UCSD-AML1 (cell line): ENCODE measurements around the gene UBAC2.

ENCODE experiments used
- DNase-seq: peaks from one replicate; lab custom pipeline; 2025; ENCODE audit not compliant: unreplicated experiment; lab: John Stamatoyannopoulos, UW

Gene UBAC2

GRCh38 chr13:99200432-99201167 lies at the start of gene UBAC2:
Gene UBAC2, plus strand, starts transcription at chr13:99200854. Its CDS starts 55 bp downstream, at chr13:99200909.
- peak; percentile 98 for DNase-seq

GRCh38 chr13:99151516-99151915 lies 49.1 kb upstream of the UBAC2 start:
- DNase-seq, result no peak

- no peak for DNase-seq
Measured at GRCh38 chr13:99153219-99153618, 47.4 kb upstream of the UBAC2 start.

GRCh38 chr13:99154064-99154463 lies 46.6 kb upstream of the UBAC2 start:
- no peak for DNase-seq

GRCh38 chr13:99155821-99156220 lies 44.8 kb upstream of the UBAC2 start:
- no peak for DNase-seq

GRCh38 chr13:99157046-99157445 lies 43.6 kb upstream of the UBAC2 start:
- DNase-seq, result no peak

- no peak for DNase-seq
Measured at GRCh38 chr13:99158846-99159245, 41.8 kb upstream of the UBAC2 start.

GRCh38 chr13:99159331-99160061 lies 41.2 kb upstream of the UBAC2 start:
- no peak for DNase-seq

- no peak for DNase-seq
Measured at GRCh38 chr13:99160415-99160814, 40.2 kb upstream of the UBAC2 start.

GRCh38 chr13:99161512-99161911 lies 39.1 kb upstream of the UBAC2 start:
- DNase-seq, result no peak

GRCh38 chr13:99162567-99163361 lies 37.9 kb upstream of the UBAC2 start:
- no peak for DNase-seq

- no peak for DNase-seq
Measured at GRCh38 chr13:99164226-99164625, 36.4 kb upstream of the UBAC2 start.

- no peak for DNase-seq
Measured at GRCh38 chr13:99165753-99166587, 34.7 kb upstream of the UBAC2 start.

- DNase-seq, result no peak
Measured at GRCh38 chr13:99172951-99173350, 27.7 kb upstream of the UBAC2 start.

GRCh38 chr13:99173606-99174005 lies 27.0 kb upstream of the UBAC2 start:
- no peak for DNase-seq

- no peak for DNase-seq
Measured at GRCh38 chr13:99174533-99175100, 26.0 kb upstream of the UBAC2 start.

- DNase-seq, result peak; percentile 55
Measured at GRCh38 chr13:99176309-99177276, 24.1 kb upstream of the UBAC2 start.

GRCh38 chr13:99178636-99179035 lies 22.0 kb upstream of the UBAC2 start:
- DNase-seq, result no peak

GRCh38 chr13:99179460-99179859 lies 21.2 kb upstream of the UBAC2 start:
- DNase-seq, result no peak
